Pons (tissue), 1 donor: ENCODE results near the gene EDIL3.

Experiments
- DNase-seq: peaks from one replicate; pipeline ENCODE4 v3.0.0-alpha.2; 2016; ENCODE audit warnings: low spot score

Gene EDIL3

DNA sequence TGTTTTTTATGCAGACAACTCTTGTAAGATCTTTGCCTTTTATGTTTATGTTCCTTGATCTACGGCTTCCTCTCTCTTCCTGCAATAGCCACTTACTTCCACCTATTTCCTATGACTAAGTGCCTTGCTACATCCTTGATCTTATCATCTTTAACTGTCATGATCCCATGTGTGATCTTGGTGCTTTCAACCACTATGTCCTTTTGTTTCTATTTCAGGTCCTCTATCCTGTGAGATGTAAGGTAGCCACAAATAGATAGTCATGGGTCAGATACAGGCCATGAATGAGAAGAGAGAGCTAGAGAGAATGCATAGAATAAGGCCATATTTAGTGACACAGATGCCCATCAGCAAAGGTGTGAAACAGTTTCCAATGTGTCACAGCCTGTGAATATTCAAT lies 420.4 kb downstream of the EDIL3 start:
- DNase-seq, result no peak

GRCh38 chr5:83957188-83957587 lies 427.5 kb downstream of the EDIL3 start:
- no peak for DNase-seq

DNA sequence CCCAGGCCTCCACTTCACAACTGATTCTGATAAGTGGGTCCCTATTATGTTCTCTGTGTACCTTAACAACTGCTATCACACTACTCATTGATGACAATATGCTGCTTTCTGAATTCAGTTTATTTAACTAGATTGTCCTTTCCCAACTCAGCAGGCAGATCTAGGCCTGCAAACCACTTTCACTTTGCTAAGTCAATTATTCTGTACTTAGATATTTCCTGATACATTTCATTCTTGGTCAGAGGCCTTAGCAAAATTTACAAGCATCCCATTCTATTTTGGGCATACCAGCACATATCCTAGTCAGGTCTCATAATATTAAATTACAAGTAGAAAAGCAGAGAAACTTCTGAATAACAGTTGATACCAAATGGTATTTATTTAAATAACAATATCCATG lies 428.3 kb downstream of the EDIL3 start:
- DNase-seq, result no peak

DNA sequence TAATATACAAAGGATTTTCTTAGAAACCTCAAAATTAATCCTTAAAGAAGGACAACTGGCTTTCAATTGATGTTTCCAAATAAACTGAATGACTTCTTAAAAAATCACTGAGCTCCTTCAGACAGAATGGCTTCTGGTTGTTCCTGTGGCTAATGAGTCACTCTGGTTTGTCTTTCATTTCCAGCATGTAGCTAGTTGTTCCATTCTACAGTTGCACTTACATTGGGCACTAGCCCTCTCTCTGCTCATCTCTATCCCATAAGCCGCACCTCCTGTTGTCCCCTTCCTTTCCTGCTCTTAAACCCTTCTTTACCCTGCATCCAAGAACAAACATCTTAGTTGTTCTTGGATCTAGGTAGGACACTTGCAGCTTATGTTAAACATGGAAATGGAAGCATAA lies 428.8 kb downstream of the EDIL3 start:
- no peak for DNase-seq

- DNase-seq, result no peak
These were observed 436.9 kb downstream of the EDIL3 start for GRCh38 chr5:83947763-83948162.

GRCh38 chr5:83946516-83946915 lies 438.2 kb downstream of the EDIL3 start:
- DNase-seq, result no peak

DNA sequence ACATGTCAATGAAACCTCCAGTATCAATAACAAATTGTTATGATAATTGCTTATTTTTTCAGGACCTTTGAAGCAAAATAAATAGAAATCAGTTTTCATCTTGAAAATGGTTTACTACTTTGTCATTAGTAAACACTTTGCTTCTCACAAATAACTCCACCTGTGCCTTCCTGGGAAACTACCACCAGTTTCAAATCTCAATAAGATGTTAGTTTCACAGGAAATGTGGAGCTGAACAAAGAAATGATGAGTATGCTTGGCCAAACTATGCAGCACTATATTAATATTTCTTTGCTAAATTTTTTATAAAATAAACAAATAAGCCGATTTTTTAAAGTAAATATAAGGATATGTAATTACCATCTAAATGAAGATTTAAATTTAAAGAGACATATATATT lies 442.5 kb downstream of the EDIL3 start:
- no peak for DNase-seq

GRCh38 chr5:83937837-83938236 lies 446.8 kb downstream of the EDIL3 start:
- DNase-seq, result no peak

GRCh38 chr5:83931969-83932368 lies 452.7 kb downstream of the EDIL3 start:
- DNase-seq, result no peak

DNA sequence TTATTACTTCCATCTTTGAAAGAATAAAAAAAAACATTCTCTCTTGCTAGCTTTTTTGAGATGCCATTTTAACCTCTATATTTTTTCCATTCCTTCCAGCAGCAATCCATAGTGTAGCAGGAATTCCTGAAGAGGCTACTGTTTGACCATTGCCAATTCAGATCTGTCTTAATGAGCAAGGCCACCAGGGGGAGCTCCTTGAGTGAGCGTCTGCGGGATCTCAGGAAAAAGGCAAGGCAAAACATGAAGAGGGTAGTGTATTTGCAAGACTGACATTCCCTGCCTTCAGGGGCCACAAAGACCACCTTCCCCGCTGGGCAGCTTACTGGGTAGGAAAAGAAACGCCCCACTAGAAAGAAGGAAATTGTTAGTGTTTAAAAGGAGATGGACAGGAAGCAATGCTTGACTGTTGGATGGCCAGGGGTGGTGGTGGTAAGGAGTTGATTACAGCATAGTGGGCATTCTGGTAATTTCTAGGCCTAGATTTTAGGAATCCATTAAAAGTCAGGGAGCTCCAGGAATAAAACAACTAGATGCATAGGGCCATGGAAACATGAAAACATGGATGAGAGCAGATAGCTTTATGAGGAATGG lies 457.4 kb downstream of the EDIL3 start:
- peak; percentile 80 for DNase-seq

GRCh38 chr5:83925955-83926337 lies 458.7 kb downstream of the EDIL3 start:
- DNase-seq, result no peak

- DNase-seq, result peak; percentile 56
These were observed 459.2 kb downstream of the EDIL3 start for GRCh38 chr5:83925321-83925954.

DNA sequence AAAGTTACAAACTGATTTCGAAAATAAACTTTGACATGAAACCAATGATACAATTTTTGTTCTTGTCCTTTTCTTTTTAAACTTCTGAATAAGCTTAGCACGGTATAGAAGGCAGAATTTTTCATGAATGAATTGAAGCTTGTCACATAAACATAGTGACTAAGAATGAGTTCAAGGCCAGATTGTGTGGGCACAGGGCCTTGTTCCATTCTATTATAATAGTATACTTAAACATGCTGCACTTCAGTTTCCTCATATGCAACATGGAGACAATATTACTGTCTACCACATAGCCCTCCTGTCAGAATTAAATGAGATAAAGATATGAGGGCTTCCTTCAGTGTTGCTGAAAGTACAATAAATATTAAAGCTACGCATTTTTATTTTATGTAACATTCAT lies 459.8 kb downstream of the EDIL3 start:
- DNase-seq, result no peak

GRCh38 chr5:83924171-83924570 lies 460.5 kb downstream of the EDIL3 start:
- DNase-seq, result no peak

- DNase-seq, result peak; percentile 79
These were observed 462.0 kb downstream of the EDIL3 start for GRCh38 chr5:83922699-83923098.

- DNase-seq, result no peak
These were observed 462.9 kb downstream of the EDIL3 start for GRCh38 chr5:83921666-83922193.

GRCh38 chr5:83919071-83920041 lies 465.3 kb downstream of the EDIL3 start:
- DNase-seq, result no peak

DNA sequence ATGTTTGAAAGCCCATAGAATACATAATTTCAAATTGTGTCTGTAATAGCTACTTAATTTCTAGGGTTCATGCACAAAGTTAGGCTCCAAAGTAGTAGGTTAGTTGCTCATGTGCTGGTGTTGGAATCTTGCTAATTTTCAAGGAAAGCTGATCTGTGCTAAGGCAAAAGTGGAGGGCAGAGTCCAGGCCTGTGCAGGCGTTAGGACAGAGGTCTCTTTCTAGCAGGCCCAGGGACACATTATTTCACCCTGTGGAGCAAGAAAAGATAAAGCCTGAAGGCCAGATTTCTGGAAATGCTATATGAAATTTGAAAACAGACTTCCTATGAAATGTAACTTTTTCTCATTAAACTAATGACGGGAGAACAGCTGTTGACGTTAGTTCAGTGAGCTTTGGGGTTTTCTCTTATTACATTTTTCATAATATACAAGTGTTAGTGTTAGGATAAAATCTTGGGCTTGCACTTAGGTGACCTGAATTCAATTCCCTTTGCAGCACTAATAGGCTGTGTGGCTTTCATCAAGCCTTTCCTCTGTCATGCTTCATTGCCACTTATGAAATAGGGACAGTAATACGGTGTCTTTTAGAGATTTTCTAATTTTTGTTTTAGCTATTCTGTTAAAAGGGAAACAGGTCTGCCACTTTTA lies 467.3 kb downstream of the EDIL3 start:
- DNase-seq, result no peak

DNA sequence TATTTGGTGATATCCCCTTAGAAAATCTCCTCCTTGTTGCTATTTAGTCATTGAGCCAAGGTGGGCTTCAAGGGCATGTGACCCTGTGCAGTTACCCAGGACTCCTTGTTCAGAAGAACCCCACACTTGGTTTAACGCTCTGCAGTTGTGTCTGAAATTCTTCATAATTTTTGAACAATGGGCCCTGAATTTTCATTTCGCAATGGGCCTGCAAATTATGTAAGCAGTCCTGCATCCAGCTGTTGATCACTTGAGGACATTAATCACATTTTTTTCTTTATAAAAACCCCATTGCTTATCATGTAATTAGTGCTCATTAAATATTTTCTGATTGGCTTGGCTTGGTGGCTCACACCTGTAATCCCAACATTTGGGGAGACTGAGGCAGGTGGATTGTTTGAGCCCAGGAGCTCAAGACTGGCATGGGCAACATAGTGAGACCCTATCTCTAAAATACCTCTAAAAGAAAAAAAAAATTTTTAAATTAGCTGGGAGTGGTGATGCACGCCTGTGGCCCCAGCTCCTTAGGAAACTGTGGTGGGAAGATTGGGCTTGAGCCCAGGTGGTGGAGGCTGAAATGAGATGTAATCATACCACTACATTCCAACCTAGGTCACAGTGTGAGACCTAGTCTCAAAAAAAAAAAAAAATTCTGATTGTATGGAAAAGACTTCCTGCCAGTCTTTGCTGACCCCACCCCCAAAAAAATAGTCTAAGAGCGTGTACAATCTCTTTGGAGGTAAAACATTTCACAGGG lies 469.8 kb downstream of the EDIL3 start:
- DNase-seq, result no peak

- DNase-seq, result peak; percentile 27
These were observed 470.5 kb downstream of the EDIL3 start for GRCh38 chr5:83914199-83914598.

GRCh38 chr5:83913593-83913992 lies 471.1 kb downstream of the EDIL3 start:
- DNase-seq, result no peak
